WI38 (cell line): ENCODE data around the gene LRIT2.
A peak's percentile ranks its signal among the peaks of the same experiment; 100 is the strongest.

Source experiments
- H3K4me3 ChIP-seq: 2 replicates; pipeline ENCODE4 v1.5.1; 2011; ENCODE audit warnings: low read depth, mild to moderate bottlenecking, control low read depth, low read length
- TF ChIP-seq, protein P1 (sequence below): IDR thresholded peaks from 2 replicates; pipeline ENCODE4 v1.5.1; 2012; ENCODE audit warnings: low read depth, mild to moderate bottlenecking, control low read depth, low read length

LRIT2 gene

DNA sequence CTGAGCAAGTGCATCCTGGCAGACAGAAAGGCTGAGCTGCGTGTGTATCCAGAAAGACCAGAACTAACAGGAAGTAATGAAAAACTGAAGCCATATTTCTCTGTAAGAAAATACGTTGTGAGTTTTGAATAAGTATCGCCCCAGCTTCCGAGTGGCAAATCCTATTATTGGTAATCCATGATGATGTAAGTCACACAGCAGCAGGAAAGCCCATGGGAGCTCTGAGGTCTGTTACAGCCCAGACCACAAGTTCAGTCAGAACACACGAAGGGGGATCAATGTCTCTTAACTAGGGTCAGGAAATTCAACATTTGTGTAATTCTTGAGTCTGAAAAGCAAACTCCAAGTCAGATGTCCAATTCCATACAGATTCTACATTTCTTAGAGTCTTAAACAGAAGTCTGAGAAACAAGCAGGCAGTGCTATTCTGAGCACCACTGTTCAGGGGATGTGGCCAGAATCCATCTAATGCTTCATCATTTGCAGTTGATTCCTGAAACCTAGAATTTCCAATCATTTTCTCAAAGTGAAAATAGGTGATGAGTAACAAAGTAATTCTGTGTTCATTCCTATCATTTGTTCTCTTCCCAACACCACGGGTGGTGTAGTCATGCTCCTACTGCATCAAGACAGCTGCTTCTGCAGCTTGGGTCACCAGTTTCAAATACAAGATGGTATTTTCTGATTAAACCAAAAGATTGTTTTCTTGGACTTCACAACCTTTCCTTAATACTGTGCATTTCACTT, at the start of gene LRIT2:
Gene LRIT2, minus strand, starts transcription at position 118 of the 747 bp plus-strand sequence. Its CDS starts 24 bp downstream, at position 94.
- no peak within 1 kb of the TSS for H3K4me3 ChIP-seq
- TF ChIP-seq, protein P1, sequence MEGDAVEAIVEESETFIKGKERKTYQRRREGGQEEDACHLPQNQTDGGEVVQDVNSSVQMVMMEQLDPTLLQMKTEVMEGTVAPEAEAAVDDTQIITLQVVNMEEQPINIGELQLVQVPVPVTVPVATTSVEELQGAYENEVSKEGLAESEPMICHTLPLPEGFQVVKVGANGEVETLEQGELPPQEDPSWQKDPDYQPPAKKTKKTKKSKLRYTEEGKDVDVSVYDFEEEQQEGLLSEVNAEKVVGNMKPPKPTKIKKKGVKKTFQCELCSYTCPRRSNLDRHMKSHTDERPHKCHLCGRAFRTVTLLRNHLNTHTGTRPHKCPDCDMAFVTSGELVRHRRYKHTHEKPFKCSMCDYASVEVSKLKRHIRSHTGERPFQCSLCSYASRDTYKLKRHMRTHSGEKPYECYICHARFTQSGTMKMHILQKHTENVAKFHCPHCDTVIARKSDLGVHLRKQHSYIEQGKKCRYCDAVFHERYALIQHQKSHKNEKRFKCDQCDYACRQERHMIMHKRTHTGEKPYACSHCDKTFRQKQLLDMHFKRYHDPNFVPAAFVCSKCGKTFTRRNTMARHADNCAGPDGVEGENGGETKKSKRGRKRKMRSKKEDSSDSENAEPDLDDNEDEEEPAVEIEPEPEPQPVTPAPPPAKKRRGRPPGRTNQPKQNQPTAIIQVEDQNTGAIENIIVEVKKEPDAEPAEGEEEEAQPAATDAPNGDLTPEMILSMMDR: no peak

DNA sequence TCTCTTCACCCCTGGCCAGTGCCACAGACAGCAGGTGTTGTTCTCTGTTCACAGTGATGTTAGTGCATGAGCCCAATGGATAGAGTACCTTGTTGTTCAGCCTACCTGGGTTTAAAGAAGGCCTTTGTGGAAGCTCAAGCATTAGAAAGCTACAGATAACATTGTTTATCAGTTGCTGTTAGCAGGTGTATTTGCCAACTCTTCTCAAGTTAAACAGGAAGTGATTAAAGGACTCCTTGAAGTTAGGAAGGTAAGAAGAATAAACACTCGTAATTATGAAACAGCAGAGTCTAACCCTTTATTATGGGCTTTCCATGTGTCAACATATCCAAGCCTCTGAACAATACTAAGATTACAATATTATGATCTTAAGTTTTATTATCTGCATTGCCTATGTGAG, 45.4 kb upstream of the LRIT2 start:
- no peak overlapping the region for H3K4me3 ChIP-seq
- TF ChIP-seq, protein P1: no peak

GRCh38 chr10:84269773-84270172, 44.4 kb upstream of the LRIT2 start:
- H3K4me3 ChIP-seq: no peak overlapping the region
- TF ChIP-seq, protein P1: no peak

- TF ChIP-seq, protein P1: no peak
- no peak overlapping the region for H3K4me3 ChIP-seq
Measured at GRCh38 chr10:84269162-84269561, 43.8 kb upstream of the LRIT2 start.

- TF ChIP-seq, protein P1: peak; percentile 65
- H3K4me3 ChIP-seq: no peak overlapping the region
Measured at GRCh38 chr10:84267503-84268126, 42.3 kb upstream of the LRIT2 start.

GRCh38 chr10:84265418-84265817, 40.1 kb upstream of the LRIT2 start:
- no peak overlapping the region for H3K4me3 ChIP-seq
- TF ChIP-seq, protein P1: no peak

DNA sequence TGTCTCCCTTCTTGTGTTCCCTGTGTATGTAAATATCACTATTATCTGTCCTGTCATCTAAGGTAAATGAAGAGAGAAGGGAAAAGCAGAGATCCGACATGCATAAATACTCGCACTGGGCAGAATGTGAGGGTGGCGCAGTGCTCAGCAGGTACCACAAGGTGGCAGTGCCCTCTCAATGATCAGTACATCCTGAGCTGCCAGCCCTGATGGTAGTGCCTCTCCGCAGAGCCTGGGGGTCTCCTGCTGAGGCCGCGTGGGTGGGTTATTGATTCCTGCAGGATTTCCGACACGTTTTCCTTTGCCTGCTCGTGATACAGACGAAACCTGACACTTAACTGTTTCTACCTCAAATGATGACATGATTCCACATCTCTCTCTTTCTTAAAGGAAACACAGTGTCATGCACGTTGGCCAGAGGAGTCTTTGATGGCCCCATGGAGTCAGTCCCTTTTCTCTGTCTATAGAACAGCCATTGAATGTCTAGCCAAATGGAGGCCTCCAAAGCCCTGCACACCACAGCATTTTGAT, 39.3 kb upstream of the LRIT2 start:
- no peak overlapping the region for H3K4me3 ChIP-seq
- TF ChIP-seq, protein P1: peak; percentile 97
